Measurements from ENCODE around the gene MORC3. TPM values are rescaled to one million over a fixed set of nuclear protein-coding genes. Genes with fewer than 3 reads are reported as not detected.

Gene MORC3
- total RNA-seq, 3 donors from 2014 or later, result 38.9 to 62.8 (median 54.7) TPM

GRCh38 chr21:36424592-36424991 lies 104.6 kb downstream of the MORC3 start:
- Histone ChIP-seq H3K4me1 (no peaks in the 10 kb centered on the region), H3K27me3 (no peaks in the 10 kb centered on the region), H3K27ac (no peak overlapping the region), H3K4me3 (no peak overlapping the region), H3K36me3 (no peaks in the 10 kb centered on the region), H3K9me3 (no peaks in the 10 kb centered on the region)
- DNase-seq (ENCODE audit: low spot score in 2 of 2), result no peak
- intact Hi-C loops (cut with DNase I; ENCODE audit: low total_unique reads), result no loop called here
- TF ChIP-seq POLR2AphosphoS5 (IDR thresholded peaks at IDR 0.05), result no peak
- no peak for TF ChIP-seq POLR2A (IDR thresholded peaks at IDR 0.05)

DNA sequence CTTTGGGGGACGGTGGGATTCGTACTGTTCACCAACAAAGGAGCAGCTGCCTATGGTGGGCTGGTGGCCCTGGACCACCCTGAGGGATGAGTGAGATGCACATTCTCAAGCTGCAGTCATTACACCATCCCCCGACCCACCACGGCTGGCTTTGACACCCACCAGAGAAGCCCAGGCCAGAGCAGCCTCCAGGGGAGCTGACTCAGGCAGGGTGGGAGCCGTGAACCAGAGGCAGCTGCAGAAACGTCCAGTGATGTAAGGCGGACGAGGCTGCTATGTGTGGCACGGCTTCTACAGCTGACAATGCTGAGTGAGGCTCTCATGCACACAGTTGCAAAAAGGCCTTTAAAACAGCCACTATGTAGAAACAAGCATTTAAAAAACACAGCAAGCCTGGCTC lies 105.3 kb downstream of the MORC3 start:
- H3K27me3 ChIP-seq, result no peaks in the 10 kb centered on the region
- DNase-seq (ENCODE audit: low spot score in 2 of 2), result no peak
- H3K36me3 ChIP-seq, result no peaks in the 10 kb centered on the region
- no peak overlapping the region for H3K4me3 ChIP-seq
- intact Hi-C loops (cut with DNase I; ENCODE audit: low total_unique reads), result no loop called here
- H3K27ac ChIP-seq, result no peak overlapping the region
- H3K9me3 ChIP-seq, result no peaks in the 10 kb centered on the region
- H3K4me1 ChIP-seq, result no peaks in the 10 kb centered on the region
- TF ChIP-seq, protein P1, sequence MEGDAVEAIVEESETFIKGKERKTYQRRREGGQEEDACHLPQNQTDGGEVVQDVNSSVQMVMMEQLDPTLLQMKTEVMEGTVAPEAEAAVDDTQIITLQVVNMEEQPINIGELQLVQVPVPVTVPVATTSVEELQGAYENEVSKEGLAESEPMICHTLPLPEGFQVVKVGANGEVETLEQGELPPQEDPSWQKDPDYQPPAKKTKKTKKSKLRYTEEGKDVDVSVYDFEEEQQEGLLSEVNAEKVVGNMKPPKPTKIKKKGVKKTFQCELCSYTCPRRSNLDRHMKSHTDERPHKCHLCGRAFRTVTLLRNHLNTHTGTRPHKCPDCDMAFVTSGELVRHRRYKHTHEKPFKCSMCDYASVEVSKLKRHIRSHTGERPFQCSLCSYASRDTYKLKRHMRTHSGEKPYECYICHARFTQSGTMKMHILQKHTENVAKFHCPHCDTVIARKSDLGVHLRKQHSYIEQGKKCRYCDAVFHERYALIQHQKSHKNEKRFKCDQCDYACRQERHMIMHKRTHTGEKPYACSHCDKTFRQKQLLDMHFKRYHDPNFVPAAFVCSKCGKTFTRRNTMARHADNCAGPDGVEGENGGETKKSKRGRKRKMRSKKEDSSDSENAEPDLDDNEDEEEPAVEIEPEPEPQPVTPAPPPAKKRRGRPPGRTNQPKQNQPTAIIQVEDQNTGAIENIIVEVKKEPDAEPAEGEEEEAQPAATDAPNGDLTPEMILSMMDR (IDR thresholded peaks at IDR 0.05), result no peak
- TF ChIP-seq POLR2A (IDR thresholded peaks at IDR 0.05), result no peak
- TF ChIP-seq POLR2AphosphoS5 (IDR thresholded peaks at IDR 0.05), result no peak

Other genes with a start within 250 kb of the MORC3 start
- gene CBR3, start 185.1 kb upstream of the MORC3 start, total RNA-seq, result 10 to 100 TPM; 15.7 to 29.0 (median 22.1) TPM
- gene DOP1B, start 163.4 kb upstream of the MORC3 start, total RNA-seq, result 10 to 100 TPM; 11.5 to 21.4 (median 19.7) TPM
- 1 to 10 TPM in 2 of 3 donors, under 1 TPM in 1; 0.64 to 2.8 (median 1.6) TPM for gene CHAF1B, start 65.2 kb downstream of the MORC3 start, total RNA-seq
- not detected for gene CLDN14, start 159.9 kb downstream of the MORC3 start, total RNA-seq